Activated T-helper 1 cell treated with anti-CD3 and anti-CD28 coated beads, Interleukin-2, amount 50 U/mL, for 16 hours (primary cell): ENCODE measurements around the gene CAV3.

Experiments used
- DNase-seq, 2 donors: peaks; one replicate each; pipeline ENCODE4 v3.0.0-alpha.2; 2020; ENCODE audit warnings: low read depth in 1 of 2, low spot score in 1 of 2

The CAV3 gene

DNA sequence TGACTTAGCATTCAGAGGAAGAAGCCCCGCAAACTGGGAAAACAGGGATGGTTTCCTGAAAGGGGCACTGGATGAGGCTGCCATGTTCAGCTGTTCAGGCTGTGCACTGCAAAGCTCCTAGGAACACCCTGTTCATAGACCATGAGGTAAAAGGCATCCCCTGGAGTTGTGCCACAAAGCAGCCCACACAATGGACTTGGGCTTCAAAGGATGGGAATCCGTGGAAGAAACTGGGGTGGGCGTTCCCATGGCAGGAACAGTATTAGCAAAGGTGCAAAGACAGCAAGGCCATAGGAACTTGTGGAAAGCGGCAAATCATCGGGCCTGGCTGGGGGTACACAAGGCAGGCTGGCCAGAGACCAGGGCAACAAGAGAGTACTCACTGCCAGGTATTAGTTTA is 26.9 kb downstream of the CAV3 start:
- DNase-seq, result no peak

DNA sequence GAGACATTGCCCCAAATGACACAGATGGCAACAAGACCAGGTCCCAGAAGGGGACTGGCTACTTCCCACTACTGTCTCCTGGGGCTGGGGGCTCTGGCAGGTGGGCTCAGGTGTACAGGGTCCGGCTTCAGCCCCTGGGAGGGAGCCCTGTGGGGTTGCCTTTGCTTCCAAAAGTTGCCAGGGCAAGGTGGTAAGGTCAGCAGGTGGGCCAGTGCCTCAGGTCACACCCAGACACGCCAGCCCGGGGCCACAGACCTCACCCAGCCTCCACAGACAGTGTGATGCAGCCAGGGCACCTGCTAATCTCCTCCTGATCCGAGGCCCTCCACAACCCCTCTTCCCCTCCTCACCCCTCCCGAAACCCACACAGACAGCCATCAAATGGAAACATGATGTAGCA is 28.3 kb downstream of the CAV3 start:
- DNase-seq, result no peak

DNA sequence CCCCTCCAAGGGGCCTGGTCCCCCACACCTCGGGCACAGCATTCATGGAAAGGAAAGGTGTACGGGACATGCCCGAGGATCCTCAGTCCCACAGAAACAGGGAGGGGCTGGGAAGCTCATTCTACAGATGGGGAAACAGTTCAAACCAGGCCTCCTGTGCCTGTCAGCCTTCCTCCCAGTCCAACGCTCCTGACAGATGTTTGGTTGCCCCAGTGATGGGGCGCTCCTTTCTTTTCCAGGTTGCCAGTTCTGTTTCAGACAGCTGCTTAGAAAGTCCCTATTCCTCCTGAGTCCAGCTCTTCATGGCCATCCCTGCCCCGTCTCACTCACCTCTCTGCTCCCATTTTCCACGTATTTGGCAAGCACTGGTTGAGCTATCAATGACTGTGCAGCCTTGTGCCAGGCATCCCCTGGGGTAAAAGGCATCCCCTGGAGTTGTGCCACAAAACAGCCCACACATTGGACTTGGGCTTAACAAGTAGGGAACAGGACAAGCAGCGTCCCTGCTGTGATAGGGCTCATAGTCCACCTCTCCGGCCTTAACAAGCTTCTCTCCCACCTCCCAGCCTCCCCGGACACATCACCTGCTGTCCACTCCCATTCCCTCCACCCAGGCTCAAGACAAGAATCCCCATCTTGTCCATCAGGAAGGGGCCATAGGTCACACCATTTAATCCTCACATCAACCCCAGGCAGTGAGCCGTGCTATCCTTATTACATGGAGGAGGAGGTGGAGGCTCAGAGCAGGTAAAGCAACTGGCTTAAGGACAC is 29.2 kb downstream of the CAV3 start:
- DNase-seq, result no peak

DNA sequence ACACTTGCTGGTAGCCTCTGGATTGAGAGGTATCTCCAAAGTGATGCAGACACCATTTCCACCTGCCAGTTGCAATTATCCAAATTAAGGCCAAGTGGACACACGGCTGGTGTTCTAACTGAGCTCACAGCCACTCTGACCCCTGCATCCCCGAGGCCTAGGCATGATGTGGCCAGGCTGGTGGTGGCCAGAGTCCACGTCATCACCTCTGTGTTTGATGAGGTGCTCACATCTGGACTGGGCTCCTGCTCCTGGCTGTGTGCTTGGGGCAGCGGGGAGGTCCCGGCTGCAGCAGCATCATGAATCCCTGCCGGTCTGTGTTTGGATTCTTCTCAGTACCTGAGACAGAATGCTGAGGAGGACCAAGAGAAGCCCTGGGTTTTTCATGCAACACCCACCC is 30.9 kb downstream of the CAV3 start:
- no peak for DNase-seq

DNA sequence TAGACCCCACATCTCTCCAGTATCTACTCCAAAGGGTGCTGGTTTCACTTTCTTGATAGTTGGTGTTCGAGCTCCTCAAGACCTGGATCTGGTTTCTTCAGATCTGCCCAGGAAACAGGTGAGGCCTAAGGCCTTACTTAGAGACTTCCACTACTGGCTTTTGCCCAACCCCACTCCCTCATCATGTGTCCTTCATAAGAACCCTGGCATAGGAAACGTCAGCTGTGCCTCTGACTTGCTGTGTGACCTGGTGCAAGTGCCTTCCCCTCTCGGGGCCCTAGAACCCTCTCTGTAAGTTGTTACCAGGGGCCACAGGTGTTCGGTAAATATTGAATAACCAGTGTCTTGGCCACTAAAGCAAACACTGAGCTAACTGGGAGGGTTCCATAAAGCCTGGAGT is 31.9 kb downstream of the CAV3 start:
- DNase-seq, result no peak

DNA sequence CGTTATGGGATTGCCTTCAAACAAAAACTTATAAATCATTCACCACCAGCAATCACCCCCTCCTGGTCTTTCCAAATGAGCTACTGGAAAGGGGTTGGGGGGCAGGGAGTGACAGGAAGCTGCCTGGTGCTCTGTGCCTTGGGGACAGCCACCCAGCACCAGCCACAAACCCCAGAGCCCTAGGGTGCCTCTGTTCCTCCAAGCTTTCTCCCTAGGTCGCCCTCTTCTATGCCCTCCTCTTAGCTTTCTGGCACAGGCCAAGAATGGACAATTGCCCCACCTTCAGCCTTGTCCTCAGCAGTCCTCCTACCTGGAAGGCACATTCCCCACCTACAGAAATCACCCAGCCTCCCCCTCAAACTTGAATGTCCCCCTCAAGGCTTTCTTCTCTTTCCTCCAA is 32.5 kb downstream of the CAV3 start:
- DNase-seq, result no peak

DNA sequence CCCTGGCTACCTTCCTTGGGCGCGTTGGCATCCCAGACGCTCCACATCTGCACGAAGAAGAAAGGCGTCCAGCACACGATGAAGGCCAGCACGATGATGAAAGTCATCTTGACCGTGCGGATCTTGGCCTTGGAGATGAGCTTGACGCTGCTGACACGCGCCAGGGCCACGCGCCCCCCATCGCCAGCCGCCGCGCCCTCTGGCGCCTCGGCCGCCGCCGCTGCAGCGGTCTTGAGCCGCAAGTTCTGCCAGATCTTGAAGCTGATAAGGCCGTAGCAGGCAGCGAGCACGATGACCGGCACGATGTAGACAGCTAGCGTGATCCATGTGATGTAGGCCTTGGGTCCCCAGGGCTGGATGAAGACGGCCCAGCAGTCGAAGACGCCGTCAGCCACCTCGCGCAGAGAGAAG is 33.7 kb downstream of the CAV3 start:
- no peak for DNase-seq

DNA sequence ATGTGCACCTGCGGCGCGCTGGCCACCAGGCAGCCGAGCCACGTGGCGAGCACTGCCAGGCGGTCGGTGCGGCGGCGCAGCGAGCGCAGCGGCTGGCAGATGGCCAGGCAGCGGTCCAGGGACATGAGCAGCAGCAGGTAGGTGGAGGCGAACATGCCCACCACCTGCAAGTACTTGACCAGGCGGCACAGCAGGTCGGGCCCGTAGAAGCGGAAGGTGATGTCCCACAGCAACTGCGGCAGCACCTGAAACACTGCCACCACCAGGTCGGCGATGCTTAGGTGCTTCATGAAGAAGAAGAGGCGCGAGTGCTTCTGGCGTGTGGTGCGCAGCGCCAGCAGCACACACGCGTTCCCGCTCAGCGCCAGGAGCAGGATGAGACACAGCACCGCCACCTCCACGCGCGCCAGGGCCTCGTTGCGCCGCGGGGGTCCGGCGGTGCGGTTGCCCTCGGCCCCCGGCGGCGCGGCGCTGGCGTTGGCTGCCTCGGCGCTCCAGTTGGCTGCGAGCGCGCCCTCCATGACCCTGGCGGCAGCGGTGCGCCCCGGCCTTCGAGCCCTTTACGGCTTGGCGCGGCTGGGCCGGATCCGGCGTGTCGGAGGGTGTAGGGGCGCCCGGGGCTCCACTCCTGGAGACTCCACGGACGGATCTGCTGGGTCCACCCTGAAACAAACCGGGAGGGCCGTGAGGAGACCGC is 34.2 kb downstream of the CAV3 start:
- DNase-seq, result no peak

DNA sequence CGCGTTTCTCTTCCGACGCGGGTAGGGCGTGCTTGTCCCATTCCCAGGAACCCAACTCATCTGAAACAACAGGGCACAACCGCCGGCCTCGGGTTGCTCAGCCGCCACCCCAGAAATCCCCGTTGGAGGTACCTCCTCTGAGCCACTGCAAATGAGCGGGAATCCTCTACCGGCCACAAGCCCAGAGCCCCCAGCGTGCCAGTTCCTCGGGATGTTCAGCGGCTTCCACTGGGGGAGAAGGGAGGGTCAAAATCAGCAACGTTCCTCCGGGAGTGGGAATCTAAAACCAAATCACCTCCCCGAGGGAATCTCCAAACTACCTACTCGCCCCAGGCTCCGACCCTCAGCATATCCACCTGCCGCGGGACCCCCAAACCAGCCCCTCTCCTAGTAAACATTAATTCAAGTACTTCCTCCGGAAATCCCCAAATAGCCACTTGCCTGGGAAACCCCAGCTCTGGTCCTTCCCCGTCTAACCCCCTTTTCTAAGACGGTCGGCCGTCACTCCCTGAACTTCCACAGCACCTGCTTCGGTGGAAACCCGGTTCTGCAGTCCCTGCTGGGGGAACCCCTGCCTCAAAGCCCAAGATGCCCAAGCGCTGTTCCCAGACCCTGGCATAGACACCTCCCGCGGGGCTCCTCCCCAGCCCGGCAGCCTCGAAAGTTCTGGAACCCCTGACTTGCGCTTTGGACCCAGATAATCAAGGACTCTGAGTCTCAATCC is 34.9 kb downstream of the CAV3 start:
- DNase-seq, result no peak

DNA sequence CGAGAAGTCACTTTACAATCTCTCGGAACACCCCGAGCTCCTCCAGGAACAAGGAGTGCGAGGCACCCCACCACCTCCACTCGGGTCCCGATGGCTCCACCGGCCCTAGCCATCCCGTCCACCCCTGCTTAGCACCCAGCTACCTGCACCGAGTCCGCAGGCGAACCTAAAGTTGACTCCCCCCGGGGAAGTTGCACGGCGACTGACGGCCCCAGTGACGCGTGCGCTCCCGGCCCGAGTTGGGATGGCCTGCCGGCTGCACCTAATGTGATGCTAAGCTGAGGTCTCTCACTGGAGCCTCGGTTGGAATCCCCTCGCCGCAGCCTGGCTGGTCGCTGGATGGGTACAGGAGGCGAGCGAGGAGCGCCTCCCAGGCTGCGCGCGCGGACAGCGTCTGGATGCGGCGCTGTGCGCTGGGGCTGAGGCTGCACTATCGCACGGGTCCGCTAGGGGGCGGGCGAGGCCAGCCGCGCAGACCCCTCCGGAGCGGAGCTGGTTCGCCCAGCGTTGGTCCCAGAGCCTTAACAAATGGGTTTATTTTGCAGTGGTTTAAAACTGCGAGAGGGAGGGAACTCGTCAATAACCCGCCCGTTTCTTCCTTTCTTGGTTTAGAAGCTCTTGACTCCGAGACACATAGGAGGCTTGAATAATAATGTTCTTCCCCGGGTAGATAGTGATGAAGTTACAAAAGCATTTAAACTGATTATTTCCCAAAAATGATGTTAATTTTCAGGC is 35.7 kb downstream of the CAV3 start, which contains the start of gene OXTR:
Gene OXTR (minus strand): TSS at position 526 of the 735 bp plus-strand sequence. CDS start 1,426 bp downstream, outside the sequence.
- DNase-seq, result peak; percentile 7 to 13

DNA sequence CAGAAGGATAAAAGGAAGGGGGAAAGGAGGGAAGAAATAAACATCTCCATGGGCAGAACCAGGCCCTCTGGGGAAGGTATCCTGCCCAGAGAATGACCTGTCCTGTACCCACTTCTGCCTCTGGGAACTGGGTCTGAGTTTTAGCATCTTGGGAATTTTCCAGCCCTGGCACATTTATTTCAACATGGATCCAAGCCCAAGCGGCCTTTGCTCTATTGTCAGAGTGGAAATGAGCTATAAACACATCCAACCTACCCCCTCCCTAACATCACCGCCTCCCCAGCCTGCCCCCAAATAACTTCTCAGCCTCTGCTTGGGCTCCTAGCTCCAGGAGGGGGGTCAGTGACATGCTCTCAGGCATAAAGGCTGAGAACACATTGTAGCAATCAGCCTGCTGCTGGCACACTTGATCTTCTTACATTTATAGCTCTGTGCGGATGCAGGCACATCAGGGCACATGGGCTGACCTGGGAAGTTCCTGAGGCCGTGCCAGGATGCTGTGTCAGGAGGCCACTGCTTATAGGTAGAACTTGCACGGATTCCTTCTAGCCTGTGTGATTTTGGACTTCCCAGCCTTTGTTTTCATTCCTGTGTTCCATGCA is 40.4 kb downstream of the CAV3 start:
- no peak for DNase-seq

DNA sequence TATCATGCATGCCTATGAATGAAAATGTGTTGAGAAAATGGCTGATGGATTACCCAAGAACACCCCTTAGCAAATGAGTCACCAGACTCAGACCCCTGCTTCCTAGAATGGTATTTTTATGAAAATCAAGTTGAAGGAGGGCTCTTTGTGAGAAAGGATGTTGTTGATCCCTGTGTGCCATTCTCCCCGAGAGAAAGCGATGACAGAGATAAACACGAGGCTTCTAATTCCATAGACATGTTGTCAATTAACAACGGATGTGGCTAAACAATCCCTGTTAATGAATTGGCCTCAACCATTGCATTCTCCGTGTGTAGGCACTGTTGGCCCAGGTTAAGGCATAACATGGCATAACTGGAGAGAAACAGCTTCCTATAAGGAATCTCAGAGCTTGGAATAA is 41.6 kb downstream of the CAV3 start:
- DNase-seq, result no peak

DNA sequence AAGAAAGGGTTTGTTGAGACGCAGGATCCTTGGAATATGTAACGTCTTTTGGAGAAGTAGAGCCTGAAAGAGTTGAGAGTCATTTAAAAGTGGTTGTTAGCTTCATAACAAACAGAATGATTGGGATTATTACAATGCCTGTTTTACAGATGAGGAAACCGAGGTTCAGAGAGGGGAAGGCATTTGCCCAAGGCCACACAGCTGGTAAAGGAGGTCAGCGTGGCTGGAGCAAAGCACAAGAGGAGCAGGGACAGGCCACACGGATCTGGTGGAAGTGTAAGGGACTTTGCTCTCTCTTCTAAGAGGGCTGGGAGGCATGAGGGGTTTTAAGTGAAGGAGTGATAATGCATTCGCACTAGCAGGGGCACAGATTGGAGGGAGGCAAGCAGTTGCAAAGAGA is 42.0 kb downstream of the CAV3 start:
- DNase-seq, result no peak

DNA sequence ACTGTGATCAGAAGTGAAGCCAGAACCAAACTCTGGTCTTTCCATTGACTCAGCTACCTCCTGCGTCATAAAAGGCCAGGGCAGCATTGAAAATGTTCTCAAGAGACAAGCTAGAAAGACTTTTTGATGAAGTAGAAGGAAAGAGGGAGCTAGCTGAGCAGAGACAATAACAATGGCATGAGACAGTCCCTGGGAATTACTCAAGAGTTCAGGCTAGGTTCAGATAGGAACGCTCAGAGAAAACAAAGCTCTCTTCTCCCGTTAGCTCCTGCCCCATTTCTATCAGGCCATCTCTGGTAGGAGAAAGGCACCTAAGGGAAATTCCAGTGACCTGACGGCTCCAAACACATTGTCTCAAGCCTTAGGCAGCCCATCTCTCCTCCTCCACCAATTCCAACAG is 42.8 kb downstream of the CAV3 start:
- DNase-seq, result no peak

DNA sequence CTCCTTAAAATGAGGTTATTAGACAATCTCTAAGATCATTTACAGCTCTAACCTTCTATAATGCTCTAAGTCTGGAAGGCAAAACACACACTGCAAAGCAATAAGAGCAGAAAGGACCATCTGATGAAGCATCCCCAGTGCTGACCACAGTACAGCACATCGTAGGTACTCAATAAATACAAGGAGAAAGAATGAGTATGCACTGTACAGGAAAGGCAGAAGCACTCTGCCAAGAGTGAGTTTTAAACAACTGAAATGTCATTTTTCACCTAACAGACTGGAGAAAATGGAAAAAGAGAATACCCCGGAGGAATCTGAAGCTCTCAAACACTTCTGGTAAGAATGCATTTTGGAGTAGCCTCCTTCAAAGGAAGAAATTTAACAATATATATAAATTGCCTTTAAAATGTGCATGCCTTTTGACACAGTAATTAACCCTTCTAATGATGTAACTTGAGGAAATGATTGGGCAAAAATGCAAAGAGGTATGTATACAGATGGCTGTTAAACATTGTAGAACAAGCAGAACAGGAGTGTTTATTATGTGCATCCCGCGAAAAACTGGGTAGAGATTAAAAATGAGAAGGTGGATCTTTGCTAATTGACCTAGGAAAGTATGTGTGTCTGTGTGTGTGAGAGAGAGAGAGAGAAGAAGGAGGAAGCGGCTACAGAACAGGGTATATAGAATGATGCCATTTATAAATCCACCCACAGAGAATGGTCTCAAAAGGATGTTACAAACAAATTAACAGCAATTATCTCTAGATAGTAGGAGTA is 43.8 kb downstream of the CAV3 start:
- no peak for DNase-seq

DNA sequence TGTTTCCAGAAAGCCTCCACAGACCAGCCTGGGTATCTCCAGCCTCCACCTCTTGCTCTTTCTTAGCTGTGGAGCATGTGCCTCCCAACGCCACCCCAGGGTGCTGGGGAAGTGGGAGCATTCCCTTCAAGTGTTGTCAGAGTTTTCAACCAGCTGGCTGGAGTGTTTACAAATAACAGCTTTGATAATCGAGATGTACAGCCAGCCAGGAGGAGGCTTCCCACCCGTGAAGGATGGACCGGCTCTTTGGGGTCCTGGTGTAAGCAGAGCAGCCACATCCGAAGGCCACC is 44.3 kb downstream of the CAV3 start:
- DNase-seq, result no peak

DNA sequence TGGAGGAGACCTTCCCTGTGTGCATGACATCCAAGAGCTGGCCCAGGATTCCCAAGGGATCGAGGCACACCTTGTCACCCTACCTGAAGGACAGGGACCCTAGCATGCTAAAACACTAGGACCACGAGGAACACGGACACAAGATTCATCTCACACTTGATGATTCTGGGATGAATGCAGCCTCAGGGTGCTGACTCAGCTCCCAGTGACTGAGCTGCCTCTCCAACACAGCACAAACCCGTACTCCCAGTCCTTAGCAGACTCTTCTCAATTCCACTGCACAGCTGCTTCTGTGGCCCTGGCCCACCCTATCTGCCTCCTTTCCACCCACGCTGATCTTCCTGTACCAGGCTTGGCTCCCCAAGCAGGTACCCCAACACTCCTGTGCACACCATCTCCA is 44.9 kb downstream of the CAV3 start:
- DNase-seq, result no peak

DNA sequence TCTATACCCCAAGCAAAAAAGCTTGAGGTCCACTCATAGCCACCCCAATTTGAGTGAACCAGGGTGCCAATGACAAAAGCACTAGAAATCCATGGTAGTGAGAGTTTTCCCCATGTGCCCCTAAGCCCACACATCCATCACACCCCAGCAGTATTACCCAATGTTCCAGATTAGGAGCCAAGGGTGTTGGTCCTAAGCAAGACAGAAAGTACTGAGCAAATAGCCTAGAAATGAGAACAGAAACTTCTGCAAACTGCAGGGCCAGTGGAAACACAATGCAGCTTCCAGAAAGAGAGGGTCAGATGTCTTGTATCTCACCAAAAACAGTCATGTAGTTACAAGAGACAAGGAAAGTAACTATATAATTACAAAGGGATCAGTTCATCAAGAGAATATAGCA is 46.7 kb downstream of the CAV3 start:
- no peak for DNase-seq

DNA sequence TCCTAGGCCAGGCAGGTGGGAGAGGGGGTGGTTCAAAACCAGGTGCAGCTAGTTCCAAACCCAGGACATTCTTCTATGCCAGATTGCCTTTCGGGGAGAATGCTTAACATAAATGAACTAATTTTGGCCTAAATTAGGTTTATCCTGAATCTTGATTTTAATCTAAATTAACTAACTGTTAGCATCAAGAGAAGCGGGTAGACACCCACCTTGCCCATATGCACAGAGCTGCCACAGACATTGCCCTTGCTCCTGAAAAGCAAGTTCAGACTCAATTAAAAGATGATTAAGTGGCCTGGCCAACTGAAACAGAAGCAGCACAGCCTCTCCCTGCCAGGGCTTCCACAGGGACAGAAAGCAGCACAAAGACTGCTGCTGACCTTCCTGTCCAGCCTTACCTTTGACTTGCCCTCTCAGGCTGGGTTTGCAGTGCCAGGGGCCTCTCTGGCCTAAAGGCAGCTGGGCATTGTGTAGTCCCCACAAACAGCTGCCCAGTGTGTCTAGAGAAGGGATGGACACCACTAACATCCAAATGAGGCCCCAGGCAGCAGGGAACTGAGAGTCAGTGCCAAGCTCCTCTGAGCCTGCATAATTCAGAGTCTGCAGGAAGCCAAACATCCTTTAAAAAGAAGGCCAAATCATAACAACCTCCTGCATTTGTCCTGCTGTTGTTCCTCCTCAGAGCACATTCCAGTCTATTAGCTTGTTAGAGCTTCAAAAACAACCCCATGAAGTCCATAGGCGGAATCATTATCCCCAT is 51.3 kb downstream of the CAV3 start:
- DNase-seq, result no peak

DNA sequence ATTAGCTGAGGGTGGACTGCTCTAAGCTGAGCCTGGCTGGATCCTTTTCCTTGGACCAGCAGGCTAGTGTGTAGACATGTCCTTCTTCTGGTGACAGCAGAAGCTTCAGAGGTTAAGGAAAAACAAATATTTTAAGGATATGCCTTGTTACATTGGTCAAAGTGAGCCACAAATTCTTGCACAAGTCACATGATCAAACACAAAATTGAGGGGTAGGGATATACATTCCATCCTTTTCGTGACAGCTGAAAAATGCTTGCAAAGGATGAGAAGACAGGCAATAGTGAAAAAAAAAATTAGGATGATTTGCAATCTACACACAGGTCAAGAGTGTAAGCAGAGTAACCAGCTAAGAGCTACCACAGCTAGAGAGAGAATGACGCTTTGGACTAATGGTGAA is 56.9 kb downstream of the CAV3 start:
- no peak for DNase-seq
